Glutamatergic neuron (in vitro differentiated cells): ENCODE measurements around the gene REPS1. TPM values are rescaled to one million over a fixed set of nuclear protein-coding genes. Genes with fewer than 3 reads are reported as not detected.

Experiments
- DNase-seq: peaks from one replicate; pipeline ENCODE4 v3.0.0; 2022
- H3K27ac Mint-ChIP-seq: one replicate; pipeline ENCODE4 v1.8.0; 2020; ENCODE audit warnings: mild to moderate bottlenecking, mixed read lengths, inconsistent platforms; ENCODE audit not compliant: unreplicated experiment
- H3K27me3 Mint-ChIP-seq: one replicate; pipeline ENCODE4 v1.8.0; 2020; ENCODE audit warnings: mild to moderate bottlenecking, moderate library complexity, mixed read lengths, inconsistent platforms; ENCODE audit not compliant: unreplicated experiment
- H3K36me3 Mint-ChIP-seq: one replicate; pipeline ENCODE4 v1.8.0; 2020; ENCODE audit warnings: mild to moderate bottlenecking, mixed read lengths, inconsistent platforms; ENCODE audit not compliant: unreplicated experiment
- H3K4me1 Mint-ChIP-seq: one replicate; pipeline ENCODE4 v1.8.0; 2020; ENCODE audit warnings: mild to moderate bottlenecking, low read depth, mixed read lengths, inconsistent platforms; ENCODE audit not compliant: unreplicated experiment
- H3K4me3 Mint-ChIP-seq: one replicate; pipeline ENCODE4 v1.8.0; 2020; ENCODE audit warnings: mild to moderate bottlenecking, mixed read lengths, inconsistent platforms; ENCODE audit not compliant: unreplicated experiment
- H3K9me3 Mint-ChIP-seq: one replicate; pipeline ENCODE4 v1.8.0; 2020; ENCODE audit warnings: mild to moderate bottlenecking, moderate library complexity, mixed read lengths, inconsistent platforms; ENCODE audit not compliant: unreplicated experiment
- total RNA-seq: library from RNA; stranded (reverse); fragmentation: NEBNext Ultra II Directional; extraction: Animal tissue kit (Norgen Biotek cat#: 25700); gene quantifications from one replicate; pipeline ENCODE4 v1.2.1, GENCODE V29; 2021; ENCODE audit not compliant: unreplicated experiment
- TF ChIP-seq, protein P1 (sequence below): fragments of 200-600 bp; sonication (generic); IDR thresholded peaks from one replicate; pipeline ENCODE4 v1.5.0; 2021; ENCODE audit not compliant: partially characterized antibody, unreplicated experiment

REPS1 gene
- total RNA-seq, 1 donor from 2014 or later, result 103 TPM

DNA sequence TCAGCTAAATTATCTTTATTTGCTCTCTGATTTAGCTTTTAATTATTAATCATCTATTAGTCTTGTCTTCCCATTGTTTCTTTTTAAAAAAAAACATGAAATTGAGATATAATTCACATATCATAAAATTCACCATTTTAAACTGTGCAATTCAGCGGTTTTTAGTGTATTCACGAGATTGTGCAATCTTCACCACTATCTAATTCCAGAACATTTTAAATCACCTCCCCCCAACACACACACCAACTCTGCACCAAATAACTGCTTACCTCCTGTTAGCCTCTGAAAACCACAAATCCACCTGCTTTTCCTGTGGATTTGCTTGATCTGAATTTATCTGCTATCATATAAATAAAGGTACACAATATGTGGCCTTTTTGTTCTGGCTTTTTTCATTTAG, 31.7 kb upstream of the REPS1 start:
- no peak overlapping the region for H3K27ac Mint-ChIP-seq
- peaks cover 8% of the 10 kb centered on the region for H3K4me1 Mint-ChIP-seq
- no peak overlapping the region for H3K4me3 Mint-ChIP-seq
- H3K36me3 Mint-ChIP-seq, result no peaks in the 10 kb centered on the region
- H3K9me3 Mint-ChIP-seq, result peaks cover 1% of the 10 kb centered on the region
- H3K27me3 Mint-ChIP-seq, result no peaks in the 10 kb centered on the region
- DNase-seq, result no peak
- TF ChIP-seq, protein P1, sequence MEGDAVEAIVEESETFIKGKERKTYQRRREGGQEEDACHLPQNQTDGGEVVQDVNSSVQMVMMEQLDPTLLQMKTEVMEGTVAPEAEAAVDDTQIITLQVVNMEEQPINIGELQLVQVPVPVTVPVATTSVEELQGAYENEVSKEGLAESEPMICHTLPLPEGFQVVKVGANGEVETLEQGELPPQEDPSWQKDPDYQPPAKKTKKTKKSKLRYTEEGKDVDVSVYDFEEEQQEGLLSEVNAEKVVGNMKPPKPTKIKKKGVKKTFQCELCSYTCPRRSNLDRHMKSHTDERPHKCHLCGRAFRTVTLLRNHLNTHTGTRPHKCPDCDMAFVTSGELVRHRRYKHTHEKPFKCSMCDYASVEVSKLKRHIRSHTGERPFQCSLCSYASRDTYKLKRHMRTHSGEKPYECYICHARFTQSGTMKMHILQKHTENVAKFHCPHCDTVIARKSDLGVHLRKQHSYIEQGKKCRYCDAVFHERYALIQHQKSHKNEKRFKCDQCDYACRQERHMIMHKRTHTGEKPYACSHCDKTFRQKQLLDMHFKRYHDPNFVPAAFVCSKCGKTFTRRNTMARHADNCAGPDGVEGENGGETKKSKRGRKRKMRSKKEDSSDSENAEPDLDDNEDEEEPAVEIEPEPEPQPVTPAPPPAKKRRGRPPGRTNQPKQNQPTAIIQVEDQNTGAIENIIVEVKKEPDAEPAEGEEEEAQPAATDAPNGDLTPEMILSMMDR, result no peak

DNA sequence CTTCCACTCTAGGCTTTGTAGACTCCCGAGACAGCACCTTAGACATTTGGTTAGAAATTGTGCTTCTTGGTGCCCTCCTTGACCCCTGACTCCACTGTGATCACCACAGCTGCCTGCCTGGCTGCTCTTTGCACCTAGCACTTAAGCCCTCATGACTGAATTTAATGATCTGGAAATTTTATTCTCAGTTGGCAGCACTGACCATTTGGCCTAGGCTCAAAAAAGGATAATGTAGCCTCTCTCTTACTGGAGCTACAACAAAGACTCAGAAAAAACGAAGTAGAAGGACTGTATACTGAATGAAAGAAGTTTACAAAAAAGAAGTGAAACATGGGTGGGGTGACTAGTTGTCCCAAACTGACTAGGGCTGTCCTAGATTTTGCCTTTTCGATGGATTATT, 29.2 kb upstream of the REPS1 start:
- Mint-ChIP-seq H3K4me1 (peaks cover 8% of the 10 kb centered on the region), H3K4me3 (no peak overlapping the region), H3K27ac (no peak overlapping the region), H3K9me3 (peaks cover 1% of the 10 kb centered on the region), H3K27me3 (peaks cover 2% of the 10 kb centered on the region), H3K36me3 (no peaks in the 10 kb centered on the region)
- TF ChIP-seq, protein P1, result no peak
- no peak for DNase-seq

DNA sequence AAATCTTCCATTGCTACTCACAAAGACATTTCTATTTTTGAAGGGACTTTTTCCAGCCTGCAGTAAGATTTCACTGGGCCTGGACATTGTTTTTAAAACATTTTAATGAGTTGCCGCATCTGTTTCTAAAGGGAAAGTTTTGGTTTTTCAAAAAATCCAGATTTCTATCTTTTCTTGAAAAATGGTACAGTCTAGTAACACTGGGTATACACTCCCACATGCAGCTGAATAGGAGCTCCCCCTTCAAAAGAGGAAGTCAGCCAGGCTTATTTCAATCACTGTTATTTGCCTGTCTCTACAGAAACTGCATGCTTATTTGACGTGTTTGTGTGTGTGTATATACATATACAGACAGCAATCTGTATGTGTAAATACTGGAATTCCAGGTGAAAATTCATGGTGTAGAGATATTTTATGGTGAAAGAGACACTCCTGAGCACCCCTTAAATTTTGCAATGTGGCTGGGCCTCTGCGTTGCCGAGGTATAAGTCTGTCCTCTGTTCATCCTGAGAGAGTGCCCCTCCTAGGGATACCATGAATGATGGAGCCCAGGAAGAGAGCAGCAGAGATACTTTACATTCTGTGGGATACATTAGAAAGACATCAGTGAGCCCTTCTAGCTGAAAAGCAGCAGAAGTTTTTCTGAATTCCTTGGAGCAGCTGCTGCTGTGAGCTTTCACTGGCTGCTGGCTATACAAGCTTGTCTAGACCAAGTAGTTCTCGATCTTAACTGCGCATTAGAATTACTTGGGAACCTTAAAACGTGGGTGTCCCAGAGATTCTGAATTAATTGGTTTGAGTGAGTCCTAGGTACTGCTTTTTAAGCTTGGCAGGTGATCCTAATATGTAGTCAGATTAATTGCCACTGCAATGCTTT, 28.5 kb upstream of the REPS1 start:
- Mint-ChIP-seq H3K4me3 (no peak overlapping the region), H3K27ac (no peak overlapping the region), H3K36me3 (no peaks in the 10 kb centered on the region), H3K4me1 (peaks cover 8% of the 10 kb centered on the region), H3K9me3 (peaks cover 1% of the 10 kb centered on the region), H3K27me3 (peaks cover 2% of the 10 kb centered on the region)
- no peak for DNase-seq
- TF ChIP-seq, protein P1, result no peak

DNA sequence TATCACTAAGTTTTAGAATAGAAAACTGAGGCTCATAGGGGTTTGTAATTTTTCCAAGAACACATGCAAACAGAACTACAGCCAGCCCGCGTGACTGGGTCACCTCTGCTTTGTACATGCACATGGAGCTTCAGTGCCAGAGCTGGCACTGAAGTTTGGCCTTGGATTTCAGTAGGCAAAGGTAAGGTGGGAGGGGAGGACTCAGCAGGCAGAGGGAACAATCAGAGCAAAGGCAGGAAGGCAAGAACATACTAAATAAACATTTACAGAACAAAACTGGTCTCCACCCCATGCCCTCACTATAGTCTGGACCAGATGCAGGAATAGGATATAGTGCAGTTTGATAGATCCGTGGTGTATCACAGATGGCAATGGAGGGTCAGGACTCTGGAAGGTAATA, 26.9 kb upstream of the REPS1 start:
- TF ChIP-seq, protein P1, result no peak
- DNase-seq, result no peak
- Mint-ChIP-seq H3K9me3 (peaks cover 1% of the 10 kb centered on the region), H3K4me3 (no peak overlapping the region), H3K27me3 (peaks cover 2% of the 10 kb centered on the region), H3K4me1 (peaks cover 8% of the 10 kb centered on the region), H3K27ac (no peak overlapping the region), H3K36me3 (no peaks in the 10 kb centered on the region)

DNA sequence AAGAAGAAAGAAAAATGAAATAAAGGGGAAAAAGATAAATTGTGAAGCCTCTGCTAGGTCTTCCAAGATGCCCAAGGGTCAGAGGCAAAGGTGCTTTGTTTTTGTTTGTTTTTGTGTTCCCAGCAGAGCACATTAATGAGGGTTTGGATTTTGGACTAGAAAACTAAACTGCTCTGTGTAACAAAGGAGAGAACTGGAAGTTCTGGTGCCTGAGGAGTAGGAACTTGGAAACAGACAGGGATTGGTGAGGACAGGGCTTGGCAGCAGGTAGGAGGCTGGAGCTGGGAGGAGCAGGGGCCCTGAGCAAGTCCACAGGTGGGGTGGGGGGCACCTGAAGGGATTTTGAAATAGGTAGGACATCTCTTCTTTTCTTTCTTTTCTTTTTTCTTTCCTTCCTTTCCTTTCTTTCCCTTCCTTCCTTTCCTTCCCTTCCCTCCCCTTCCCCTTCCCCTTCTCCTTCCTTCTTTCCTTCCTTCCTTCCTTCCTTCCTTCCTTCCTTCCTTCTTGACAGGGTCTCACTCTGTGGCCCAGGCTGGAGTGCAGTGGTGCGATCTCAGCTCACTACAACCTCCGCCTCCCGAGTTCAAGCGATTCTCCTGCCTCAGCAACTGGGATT, 25.2 kb upstream of the REPS1 start:
- Mint-ChIP-seq H3K4me3 (no peak overlapping the region), H3K9me3 (peaks cover 2% of the 10 kb centered on the region), H3K27ac (no peak overlapping the region), H3K27me3 (peaks cover 4% of the 10 kb centered on the region), H3K4me1 (peaks cover 8% of the 10 kb centered on the region), H3K36me3 (no peaks in the 10 kb centered on the region)
- DNase-seq, result no peak
- TF ChIP-seq, protein P1, result no peak
